Esophagus squamous epithelium (tissue), 4 donors: ENCODE measurements around the gene PAXX.

ENCODE experiments used
- CTCF ChIP-seq, 6 experiments: fragments of 450-650 bp in 4 of 6; fragments of 200-600 bp in 2 of 6; sonication (generic) in 2 of 6; IDR thresholded peaks; one replicate each; pipeline ENCODE4 v1.5.1; 2016 to 2019; ENCODE audit warnings: antibody characterized with exemption in 6 of 6, mild to moderate bottlenecking in 4 of 6, moderate library complexity in 4 of 6
- POLR2A ChIP-seq, 4 donors: fragments of 450-650 bp; IDR thresholded peaks; one replicate each; pipeline ENCODE4 v1.6.1; 2017; ENCODE audit warnings: antibody characterized with exemption in 4 of 4, mild to moderate bottlenecking in 4 of 4, moderate library complexity in 3 of 4

DNA sequence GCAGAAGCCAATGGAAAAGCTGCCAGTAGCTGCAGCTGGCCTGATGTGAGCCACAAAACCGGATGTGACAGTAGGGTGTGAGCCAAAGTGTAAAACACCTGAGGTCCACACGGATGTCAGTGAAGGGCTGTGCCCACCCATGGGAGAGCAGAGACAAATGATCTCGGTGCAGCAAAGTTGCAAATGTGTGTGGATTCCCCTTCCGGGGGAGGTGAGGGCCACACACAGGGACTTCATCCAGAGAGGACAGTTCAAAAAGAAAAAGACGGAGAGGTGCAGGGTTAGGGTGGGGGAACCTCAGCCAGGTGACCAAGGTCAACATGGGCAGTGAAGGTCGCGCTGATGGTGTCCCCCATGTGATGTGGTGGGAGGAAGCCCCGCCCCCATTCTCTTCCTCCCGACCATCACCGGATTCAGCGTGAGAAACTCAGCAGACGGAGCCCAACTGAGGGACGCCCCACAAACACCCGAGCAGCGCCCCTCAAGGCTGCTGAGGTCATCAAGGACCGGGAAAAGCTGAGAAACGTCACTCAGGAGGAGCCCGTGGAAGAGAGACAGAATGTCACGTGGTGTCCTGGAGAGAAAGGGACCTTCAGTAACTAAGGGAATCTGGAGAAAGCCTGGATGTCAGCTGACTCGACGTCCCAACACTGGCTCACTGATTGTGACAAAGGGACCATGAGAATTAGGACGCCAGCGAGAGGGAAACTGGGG lies 26.3 kb upstream of the PAXX start:
- TF ChIP-seq CTCF (IDR thresholded peaks at IDR 0.05): no peak
- TF ChIP-seq POLR2A (IDR thresholded peaks at IDR 0.05): no peak
